GM21528 (cell line): ENCODE results near the gene RHPN2.
"Not testable (repeated sequence)": the region's sequence is repeated elsewhere in the genome, so short reads cannot be mapped to it uniquely, and the experiment has no call there.

Experiments used
- ATAC-seq: cut with Tn5 transposase; IDR thresholded peaks from one replicate; pipeline ENCODE4 v1.9.1; 2021; ENCODE audit warnings: mild to moderate bottlenecking, moderate library complexity; ENCODE audit not compliant: unreplicated experiment, low FRiP score

The RHPN2 gene

DNA sequence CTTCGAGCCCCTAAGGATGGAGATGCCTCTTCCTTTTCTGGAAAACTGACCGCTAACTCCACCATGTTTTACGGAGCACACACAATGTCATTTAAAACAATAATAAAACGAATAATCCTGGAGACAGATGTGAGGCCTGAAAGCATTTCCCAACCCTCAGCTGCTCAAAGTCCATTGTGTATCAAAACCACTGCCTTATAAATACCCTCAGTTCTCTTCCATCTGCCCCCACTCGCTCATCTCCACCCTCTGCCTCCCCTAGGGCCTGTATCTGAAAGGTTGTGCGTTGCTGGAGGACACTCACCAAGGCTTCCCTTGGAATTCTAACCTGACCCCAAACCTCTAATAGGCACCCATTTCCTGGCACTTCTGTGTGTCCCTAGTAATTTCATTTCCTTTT, 82.2 kb downstream of the RHPN2 start:
- ATAC-seq, result not testable (repeated sequence)

DNA sequence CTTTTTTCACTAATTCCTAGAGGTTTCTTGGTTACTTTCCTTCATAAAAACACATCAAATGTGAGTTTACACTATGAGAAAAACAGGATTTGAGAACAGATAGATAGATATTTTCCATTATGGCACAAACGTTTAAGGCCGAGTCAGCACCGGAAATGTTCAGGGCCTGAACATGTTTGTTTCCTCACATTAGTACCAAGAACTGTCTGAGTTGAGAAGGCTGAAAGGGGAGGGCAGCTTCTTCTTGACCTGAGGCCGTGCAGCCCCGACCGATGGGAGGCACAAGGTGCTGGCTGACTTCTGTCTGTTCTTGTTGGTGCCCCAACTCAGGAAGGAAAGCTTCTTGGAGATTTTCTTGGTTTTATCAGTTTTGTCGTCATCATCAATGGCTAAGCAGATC, 84.9 kb downstream of the RHPN2 start:
- not testable (repeated sequence) for ATAC-seq

GRCh38 chr19:32977813-32978212, 86.9 kb downstream of the RHPN2 start:
- ATAC-seq, result not testable (repeated sequence)

DNA sequence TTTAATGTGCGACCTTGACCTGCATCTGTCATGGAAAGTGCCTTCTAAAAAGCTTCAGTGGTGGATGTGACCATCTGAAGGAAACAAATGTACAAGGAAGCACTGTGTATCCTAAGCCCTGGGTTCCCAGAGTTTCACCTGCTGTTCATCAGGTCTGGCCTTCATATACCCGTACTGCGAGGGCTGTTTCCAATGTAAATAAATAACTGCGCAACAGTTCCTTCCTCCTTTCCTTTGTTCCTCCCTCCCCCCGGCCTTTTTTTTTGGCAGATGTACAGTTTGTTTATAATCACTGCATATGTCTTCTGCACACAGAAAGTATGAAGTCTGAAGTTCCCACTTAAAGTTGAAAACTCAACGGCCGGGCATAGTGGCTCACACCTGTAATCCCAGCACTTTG, 87.4 kb downstream of the RHPN2 start:
- no peak for ATAC-seq

GRCh38 chr19:32976223-32976805, 88.4 kb downstream of the RHPN2 start:
- no peak for ATAC-seq

DNA sequence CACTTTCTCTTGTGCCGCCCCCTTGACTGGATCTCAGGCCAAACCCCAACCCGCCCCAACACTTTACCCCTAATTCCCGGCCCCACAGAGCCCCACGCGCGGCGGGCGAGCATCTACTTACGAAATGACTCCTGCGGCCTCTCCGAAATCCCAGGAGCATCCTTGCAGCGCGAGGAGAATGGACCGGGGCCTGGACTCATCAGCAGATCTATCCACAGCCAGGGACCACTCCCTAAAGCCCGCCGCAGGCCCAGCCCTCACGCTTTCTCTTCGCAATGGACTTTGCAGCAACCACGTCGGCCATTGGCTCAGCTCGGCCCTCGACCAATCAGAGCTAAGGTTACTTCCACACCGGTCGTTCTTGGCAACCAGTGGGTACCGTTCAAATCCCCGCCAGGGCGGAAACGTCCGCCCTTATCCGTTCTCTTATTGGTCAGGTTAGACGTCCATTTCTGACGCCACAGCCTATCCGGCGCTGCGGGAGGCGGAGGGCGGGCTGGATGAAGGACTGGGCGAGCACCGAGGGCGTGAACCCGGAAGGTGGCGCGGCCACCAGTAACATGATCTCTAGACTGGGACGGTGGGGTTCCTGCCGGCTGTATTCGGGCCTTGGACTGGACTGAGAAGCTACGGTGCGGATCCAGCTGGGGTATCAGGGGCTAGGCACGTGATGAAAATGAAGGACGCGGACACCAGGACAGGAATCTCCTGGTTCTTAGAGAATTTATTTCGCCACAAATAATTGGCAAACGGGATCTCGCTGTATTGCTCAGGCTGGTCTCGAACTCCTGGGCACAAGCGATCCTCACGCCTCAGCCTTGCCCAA, 92.8 kb downstream of the RHPN2 start, which contains the start of the genes CEP89 and FAAP24:
Gene CEP89 (minus strand): TSS at position 244 of the 826 bp plus-strand sequence. CDS start 84 bp downstream, at position 160.
Gene FAAP24 (plus strand): TSS at position 528 of the 826 bp plus-strand sequence. CDS start 955 bp downstream, outside the sequence.
- peak; percentile 98 for ATAC-seq

DNA sequence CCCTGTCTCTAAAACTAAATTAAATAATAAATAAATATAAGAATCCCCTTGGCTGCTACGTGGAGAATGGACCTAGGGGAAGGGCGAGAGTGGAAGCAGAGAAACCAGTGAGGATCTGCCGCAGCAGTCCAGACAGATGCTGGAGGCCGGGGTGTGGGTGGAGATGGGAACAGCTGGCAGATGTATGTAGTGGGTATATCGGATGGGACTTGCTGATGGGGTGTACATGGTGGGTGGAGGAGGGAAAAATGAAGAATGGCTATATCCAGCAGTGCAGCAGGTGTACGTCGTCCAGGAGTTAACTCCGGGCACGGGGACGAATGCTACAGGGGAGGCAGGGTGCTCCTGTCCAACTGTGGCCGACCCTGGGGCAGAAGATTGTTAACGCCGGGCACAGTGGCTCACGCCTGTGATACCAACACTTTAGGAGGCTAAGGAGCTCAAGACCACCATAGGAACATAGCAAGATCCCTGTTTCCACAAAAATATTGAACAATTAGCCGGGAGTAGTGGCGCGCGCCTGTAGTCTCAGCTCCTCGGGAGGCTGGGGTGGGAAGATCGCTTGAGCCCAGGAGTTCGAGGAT, 93.6 kb downstream of the RHPN2 start:
- no peak for ATAC-seq

DNA sequence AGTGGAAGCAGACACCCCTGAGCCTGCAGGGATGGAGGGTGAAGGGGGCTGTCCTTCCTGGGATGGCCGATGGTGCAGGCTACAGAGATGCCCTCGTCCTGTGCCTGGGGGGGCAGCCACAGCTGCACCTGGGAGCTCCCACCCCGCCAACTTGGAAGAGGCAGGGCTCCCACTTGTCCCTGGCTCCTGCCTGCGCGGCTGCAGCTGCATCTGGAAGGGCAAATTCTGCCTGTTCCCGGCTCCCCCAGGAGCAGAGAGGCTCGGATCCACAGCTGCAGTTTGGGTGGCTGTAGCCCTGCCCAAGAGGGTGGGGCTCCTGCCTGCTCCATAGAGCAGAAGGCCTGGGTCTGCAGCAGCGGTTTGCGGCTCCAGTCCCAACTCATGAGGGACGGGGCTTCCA, 95.1 kb downstream of the RHPN2 start:
- no peak for ATAC-seq

DNA sequence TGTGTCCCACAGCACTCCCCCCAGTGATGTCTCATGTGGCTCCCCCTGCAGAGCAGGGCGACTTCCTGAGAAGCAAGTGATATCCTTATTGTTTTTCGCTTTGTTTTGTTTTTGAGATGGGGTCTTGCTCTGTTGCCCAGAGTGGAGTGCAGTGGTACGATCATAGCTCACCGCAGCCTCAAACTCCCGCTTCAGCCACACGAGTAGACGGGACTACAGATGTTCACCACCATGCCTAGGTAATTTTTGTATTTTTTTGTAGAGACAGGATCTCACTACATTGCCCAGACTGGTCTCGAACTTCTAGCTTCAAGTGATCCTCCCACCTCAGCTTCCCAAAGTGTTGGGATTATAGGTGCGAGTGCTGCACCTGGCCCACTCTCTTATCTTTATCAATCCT, 97.9 kb downstream of the RHPN2 start:
- no peak for ATAC-seq

DNA sequence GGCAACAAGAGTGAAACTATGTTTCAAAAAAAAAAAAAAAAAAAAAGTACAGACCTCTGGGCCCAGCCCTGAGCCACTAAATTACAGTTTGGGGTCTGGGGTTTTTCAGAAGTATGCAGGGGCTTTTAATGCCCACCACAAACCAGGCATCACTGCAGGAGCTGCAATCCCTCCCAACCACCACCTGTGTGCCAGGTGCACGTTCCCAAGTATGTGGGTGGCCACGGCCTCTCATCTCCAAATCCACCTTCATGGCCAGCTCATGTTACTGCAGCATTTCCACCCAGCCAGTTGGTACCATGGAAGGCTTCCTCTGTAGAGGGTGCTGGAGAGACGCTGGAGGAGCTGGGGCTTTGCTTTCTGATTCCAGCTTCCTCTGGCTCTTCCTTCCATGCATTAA, 119.4 kb downstream of the RHPN2 start:
- no peak for ATAC-seq

DNA sequence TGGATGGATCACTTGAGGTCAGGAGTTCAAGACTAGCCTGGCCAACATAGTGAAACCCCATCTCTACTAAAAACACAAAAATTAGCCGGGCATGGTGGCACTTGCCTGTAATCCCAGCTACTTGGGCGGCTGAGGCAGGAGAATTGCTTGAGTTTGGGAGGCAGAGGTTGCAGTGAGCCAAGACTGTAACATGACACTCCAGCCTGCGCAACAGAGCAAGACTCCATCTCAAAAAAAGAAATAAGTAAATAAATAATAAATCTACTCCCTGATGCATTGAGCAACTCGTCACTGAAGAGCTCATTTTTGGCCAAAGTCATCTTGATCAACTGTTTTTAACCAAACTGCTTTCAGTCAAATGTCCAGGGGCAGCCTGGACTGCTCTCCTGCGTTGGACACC, 123.4 kb downstream of the RHPN2 start:
- ATAC-seq, result not testable (repeated sequence)

GRCh38 chr19:32936065-32936464, 128.6 kb downstream of the RHPN2 start:
- no peak for ATAC-seq

- ATAC-seq, result no peak
Observed at GRCh38 chr19:32935629-32936028, 129.1 kb downstream of the RHPN2 start.

GRCh38 chr19:32933571-32933970, 131.1 kb downstream of the RHPN2 start:
- ATAC-seq, result no peak

GRCh38 chr19:32930567-32930966, 134.1 kb downstream of the RHPN2 start:
- no peak for ATAC-seq

GRCh38 chr19:32928806-32929205, 135.9 kb downstream of the RHPN2 start:
- no peak for ATAC-seq
